Measurements from ENCODE around the gene MAP2. TPM values are rescaled to one million over a fixed set of nuclear protein-coding genes. Genes with fewer than 3 reads are reported as not detected.

Gene MAP2
- total RNA-seq, 1 experiment from 2014 or later, result 7.6 TPM

- no peak for TF ChIP-seq IRF1 (CRISPR knock-in tag; IDR thresholded peaks at IDR 0.05)
- TF ChIP-seq ZNF263 (CRISPR knock-in tag; IDR thresholded peaks at IDR 0.05; ENCODE audit: low read depth), result no peak
- TF ChIP-seq MXD4 (CRISPR knock-in tag; IDR thresholded peaks at IDR 0.05; ENCODE audit: borderline replicate concordance), result no peak
- TF ChIP-seq CDX4 (CRISPR knock-in tag; IDR thresholded peaks at IDR 0.05; ENCODE audit: borderline replicate concordance), result no peak
- TF ChIP-seq, protein P1, sequence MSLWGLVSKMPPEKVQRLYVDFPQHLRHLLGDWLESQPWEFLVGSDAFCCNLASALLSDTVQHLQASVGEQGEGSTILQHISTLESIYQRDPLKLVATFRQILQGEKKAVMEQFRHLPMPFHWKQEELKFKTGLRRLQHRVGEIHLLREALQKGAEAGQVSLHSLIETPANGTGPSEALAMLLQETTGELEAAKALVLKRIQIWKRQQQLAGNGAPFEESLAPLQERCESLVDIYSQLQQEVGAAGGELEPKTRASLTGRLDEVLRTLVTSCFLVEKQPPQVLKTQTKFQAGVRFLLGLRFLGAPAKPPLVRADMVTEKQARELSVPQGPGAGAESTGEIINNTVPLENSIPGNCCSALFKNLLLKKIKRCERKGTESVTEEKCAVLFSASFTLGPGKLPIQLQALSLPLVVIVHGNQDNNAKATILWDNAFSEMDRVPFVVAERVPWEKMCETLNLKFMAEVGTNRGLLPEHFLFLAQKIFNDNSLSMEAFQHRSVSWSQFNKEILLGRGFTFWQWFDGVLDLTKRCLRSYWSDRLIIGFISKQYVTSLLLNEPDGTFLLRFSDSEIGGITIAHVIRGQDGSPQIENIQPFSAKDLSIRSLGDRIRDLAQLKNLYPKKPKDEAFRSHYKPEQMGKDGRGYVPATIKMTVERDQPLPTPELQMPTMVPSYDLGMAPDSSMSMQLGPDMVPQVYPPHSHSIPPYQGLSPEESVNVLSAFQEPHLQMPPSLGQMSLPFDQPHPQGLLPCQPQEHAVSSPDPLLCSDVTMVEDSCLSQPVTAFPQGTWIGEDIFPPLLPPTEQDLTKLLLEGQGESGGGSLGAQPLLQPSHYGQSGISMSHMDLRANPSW (CRISPR knock-in tag; conservative IDR thresholded peaks at IDR 0.05; ENCODE audit: low read depth), result no peak
- TF ChIP-seq ATF6 (CRISPR knock-in tag; IDR thresholded peaks at IDR 0.05), result no peak
Measured at GRCh38 chr2:209688385-209688784, 264.5 kb downstream of the MAP2 start (continued).

DNA sequence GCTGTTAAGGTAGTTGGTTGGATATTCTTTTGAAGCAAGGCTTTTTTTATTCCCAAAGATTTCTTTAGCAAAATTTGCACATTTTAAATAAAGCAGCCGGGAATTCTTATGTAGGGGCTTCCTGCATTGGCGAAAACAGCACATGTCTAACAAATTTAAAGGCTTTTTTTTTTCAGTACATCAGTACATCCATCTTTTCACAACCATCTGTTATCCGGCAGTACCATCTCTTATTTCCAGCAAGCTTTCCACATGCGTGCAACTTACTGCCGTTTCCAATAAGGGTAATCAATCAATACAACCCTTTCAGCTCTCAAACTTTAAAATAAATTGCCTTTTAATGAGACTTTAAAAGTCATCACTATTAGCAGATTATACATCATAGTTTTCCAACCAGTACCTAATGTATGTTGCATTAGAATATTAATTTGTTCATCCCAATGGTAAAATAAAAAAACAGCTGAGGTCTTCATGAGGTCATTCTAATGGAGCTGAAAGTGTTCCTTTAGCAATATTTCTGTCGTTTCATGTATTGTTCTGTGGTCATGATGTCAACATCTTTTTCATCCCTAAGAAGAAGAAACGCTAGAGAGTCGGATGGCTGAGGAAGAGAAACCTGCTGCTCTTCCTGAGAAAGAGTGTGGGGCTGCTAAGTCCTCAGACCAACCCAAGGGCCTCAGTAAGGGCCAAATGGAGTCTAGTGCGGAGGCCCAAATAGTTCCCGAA lies 266.3 kb downstream of the MAP2 start:
- peaks cover 27% of the 10 kb centered on the region for H3K4me1 Mint-ChIP-seq
- H3K27ac Mint-ChIP-seq, result no peak overlapping the region
- ATAC-seq (no peak), DNase-seq (ENCODE audit: low spot score) (no peak)
- POLR2A ChIA-PET, result no interaction called here
- H3K36me3 Mint-ChIP-seq, result no peaks in the 10 kb centered on the region
- H3K4me3 Mint-ChIP-seq, result no peak overlapping the region
- H3K9me3 Mint-ChIP-seq, result peaks cover 17% of the 10 kb centered on the region
- CTCF ChIA-PET, result no interaction called here
- no peaks in the 10 kb centered on the region for H3K27me3 Mint-ChIP-seq (ENCODE audit: low read depth)
- TF ChIP-seq, protein P2, sequence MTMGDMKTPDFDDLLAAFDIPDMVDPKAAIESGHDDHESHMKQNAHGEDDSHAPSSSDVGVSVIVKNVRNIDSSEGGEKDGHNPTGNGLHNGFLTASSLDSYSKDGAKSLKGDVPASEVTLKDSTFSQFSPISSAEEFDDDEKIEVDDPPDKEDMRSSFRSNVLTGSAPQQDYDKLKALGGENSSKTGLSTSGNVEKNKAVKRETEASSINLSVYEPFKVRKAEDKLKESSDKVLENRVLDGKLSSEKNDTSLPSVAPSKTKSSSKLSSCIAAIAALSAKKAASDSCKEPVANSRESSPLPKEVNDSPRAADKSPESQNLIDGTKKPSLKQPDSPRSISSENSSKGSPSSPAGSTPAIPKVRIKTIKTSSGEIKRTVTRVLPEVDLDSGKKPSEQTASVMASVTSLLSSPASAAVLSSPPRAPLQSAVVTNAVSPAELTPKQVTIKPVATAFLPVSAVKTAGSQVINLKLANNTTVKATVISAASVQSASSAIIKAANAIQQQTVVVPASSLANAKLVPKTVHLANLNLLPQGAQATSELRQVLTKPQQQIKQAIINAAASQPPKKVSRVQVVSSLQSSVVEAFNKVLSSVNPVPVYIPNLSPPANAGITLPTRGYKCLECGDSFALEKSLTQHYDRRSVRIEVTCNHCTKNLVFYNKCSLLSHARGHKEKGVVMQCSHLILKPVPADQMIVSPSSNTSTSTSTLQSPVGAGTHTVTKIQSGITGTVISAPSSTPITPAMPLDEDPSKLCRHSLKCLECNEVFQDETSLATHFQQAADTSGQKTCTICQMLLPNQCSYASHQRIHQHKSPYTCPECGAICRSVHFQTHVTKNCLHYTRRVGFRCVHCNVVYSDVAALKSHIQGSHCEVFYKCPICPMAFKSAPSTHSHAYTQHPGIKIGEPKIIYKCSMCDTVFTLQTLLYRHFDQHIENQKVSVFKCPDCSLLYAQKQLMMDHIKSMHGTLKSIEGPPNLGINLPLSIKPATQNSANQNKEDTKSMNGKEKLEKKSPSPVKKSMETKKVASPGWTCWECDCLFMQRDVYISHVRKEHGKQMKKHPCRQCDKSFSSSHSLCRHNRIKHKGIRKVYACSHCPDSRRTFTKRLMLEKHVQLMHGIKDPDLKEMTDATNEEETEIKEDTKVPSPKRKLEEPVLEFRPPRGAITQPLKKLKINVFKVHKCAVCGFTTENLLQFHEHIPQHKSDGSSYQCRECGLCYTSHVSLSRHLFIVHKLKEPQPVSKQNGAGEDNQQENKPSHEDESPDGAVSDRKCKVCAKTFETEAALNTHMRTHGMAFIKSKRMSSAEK (CRISPR knock-in tag; IDR thresholded peaks at IDR 0.05; ENCODE audit: borderline replicate concordance), result no peak
- TF ChIP-seq OVOL2 (CRISPR knock-in tag; IDR thresholded peaks at IDR 0.05; ENCODE audit: borderline replicate concordance) (no peak), TEAD4 (CRISPR knock-in tag; IDR thresholded peaks at IDR 0.05) (no peak), ELF4 (CRISPR knock-in tag; IDR thresholded peaks at IDR 0.05; ENCODE audit: low read depth) (no peak), SP1 (CRISPR knock-in tag; conservative IDR thresholded peaks at IDR 0.05) (no peak), ARID4B (CRISPR knock-in tag; IDR thresholded peaks at IDR 0.05; ENCODE audit: borderline replicate concordance) (no peak), USF1 (CRISPR knock-in tag; IDR thresholded peaks at IDR 0.05) (no peak)
- TF ChIP-seq, protein P3, sequence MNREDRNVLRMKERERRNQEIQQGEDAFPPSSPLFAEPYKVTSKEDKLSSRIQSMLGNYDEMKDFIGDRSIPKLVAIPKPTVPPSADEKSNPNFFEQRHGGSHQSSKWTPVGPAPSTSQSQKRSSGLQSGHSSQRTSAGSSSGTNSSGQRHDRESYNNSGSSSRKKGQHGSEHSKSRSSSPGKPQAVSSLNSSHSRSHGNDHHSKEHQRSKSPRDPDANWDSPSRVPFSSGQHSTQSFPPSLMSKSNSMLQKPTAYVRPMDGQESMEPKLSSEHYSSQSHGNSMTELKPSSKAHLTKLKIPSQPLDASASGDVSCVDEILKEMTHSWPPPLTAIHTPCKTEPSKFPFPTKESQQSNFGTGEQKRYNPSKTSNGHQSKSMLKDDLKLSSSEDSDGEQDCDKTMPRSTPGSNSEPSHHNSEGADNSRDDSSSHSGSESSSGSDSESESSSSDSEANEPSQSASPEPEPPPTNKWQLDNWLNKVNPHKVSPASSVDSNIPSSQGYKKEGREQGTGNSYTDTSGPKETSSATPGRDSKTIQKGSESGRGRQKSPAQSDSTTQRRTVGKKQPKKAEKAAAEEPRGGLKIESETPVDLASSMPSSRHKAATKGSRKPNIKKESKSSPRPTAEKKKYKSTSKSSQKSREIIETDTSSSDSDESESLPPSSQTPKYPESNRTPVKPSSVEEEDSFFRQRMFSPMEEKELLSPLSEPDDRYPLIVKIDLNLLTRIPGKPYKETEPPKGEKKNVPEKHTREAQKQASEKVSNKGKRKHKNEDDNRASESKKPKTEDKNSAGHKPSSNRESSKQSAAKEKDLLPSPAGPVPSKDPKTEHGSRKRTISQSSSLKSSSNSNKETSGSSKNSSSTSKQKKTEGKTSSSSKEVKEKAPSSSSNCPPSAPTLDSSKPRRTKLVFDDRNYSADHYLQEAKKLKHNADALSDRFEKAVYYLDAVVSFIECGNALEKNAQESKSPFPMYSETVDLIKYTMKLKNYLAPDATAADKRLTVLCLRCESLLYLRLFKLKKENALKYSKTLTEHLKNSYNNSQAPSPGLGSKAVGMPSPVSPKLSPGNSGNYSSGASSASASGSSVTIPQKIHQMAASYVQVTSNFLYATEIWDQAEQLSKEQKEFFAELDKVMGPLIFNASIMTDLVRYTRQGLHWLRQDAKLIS (CRISPR knock-in tag; IDR thresholded peaks at IDR 0.05; ENCODE audit: borderline replicate concordance), result no peak
